NCI-H446 treated with DMSO at 0.1 percent for 48 hours (cell line): ENCODE data around the gene CUX1.

Experiments
- DNase-seq: peaks from one replicate; lab custom pipeline; 2025; lab: John Stamatoyannopoulos, UW

The CUX1 gene

GRCh38 chr7:101957744-101958525 lies 140.5 kb downstream of the CUX1 start:
- DNase-seq: no peak

- no peak for DNase-seq
These were observed 141.9 kb downstream of the CUX1 start for GRCh38 chr7:101959342-101959741.

- no peak for DNase-seq
These were observed 142.4 kb downstream of the CUX1 start for GRCh38 chr7:101959829-101960228.

- no peak for DNase-seq
These were observed 142.9 kb downstream of the CUX1 start for GRCh38 chr7:101960323-101960722.

- DNase-seq: no peak
These were observed 143.7 kb downstream of the CUX1 start for GRCh38 chr7:101960985-101961708.

GRCh38 chr7:101961811-101962210 lies 144.4 kb downstream of the CUX1 start:
- DNase-seq: no peak

GRCh38 chr7:101963693-101964092 lies 146.3 kb downstream of the CUX1 start:
- DNase-seq: no peak

GRCh38 chr7:101964680-101965452 lies 147.4 kb downstream of the CUX1 start:
- DNase-seq: no peak

GRCh38 chr7:101968720-101969466 lies 151.5 kb downstream of the CUX1 start:
- DNase-seq: no peak

GRCh38 chr7:101969997-101970585 lies 152.7 kb downstream of the CUX1 start:
- DNase-seq: no peak

- DNase-seq: no peak
These were observed 153.4 kb downstream of the CUX1 start for GRCh38 chr7:101970801-101971200.

GRCh38 chr7:101971457-101971856 lies 154.0 kb downstream of the CUX1 start:
- no peak for DNase-seq

- DNase-seq: no peak
These were observed 155.2 kb downstream of the CUX1 start for GRCh38 chr7:101972627-101973026.

GRCh38 chr7:101973130-101973529 lies 155.7 kb downstream of the CUX1 start:
- DNase-seq: no peak

GRCh38 chr7:101974393-101974792 lies 157.0 kb downstream of the CUX1 start:
- DNase-seq: no peak

- no peak for DNase-seq
These were observed 157.6 kb downstream of the CUX1 start for GRCh38 chr7:101975046-101975445.

- no peak for DNase-seq
These were observed 159.0 kb downstream of the CUX1 start for GRCh38 chr7:101976411-101976810.

GRCh38 chr7:101977249-101977648 lies 159.8 kb downstream of the CUX1 start:
- no peak for DNase-seq

GRCh38 chr7:101978683-101979082 lies 161.3 kb downstream of the CUX1 start:
- DNase-seq: no peak

GRCh38 chr7:101983147-101983811 lies 165.9 kb downstream of the CUX1 start:
- DNase-seq: no peak
